Neural crest cell (in vitro differentiated cells): ENCODE data around the gene KLF9. TPM values are rescaled to one million over a fixed set of nuclear protein-coding genes. Genes with fewer than 3 reads are reported as not detected.

ENCODE experiments used
- DNase-seq: peaks from one replicate; pipeline ENCODE4 v3.0.0; 2021; ENCODE audit warnings: low read depth, mixed read lengths, low spot score
- H3K27ac Mint-ChIP-seq: one replicate; pipeline ENCODE4 v1.8.0; 2021; ENCODE audit warnings: mild to moderate bottlenecking, mixed read lengths; ENCODE audit not compliant: unreplicated experiment
- H3K27me3 Mint-ChIP-seq: 2 replicates; pipeline ENCODE4 v1.8.0; 2021; ENCODE audit warnings: low read depth, mild to moderate bottlenecking, mixed read lengths
- H3K36me3 Mint-ChIP-seq: 2 replicates; pipeline ENCODE4 v1.8.0; 2021; ENCODE audit warnings: low read depth, mild to moderate bottlenecking, mixed read lengths
- H3K4me1 Mint-ChIP-seq: 2 replicates; pipeline ENCODE4 v1.8.0; 2021; ENCODE audit warnings: mixed read lengths
- H3K4me3 Mint-ChIP-seq: one replicate; pipeline ENCODE4 v1.8.0; 2021; ENCODE audit warnings: mild to moderate bottlenecking, mixed read lengths
- H3K9me3 Mint-ChIP-seq: 2 replicates; pipeline ENCODE4 v1.8.0; 2021; ENCODE audit warnings: mixed read lengths
- long read RNA-seq: library from polyadenylated mRNA; unstranded; transcript quantifications from one replicate; pipeline ENCODE4 v2.0.0, GENCODE V29; 2020
- total RNA-seq: library from RNA; stranded (reverse); gene quantifications from 2 replicates; pipeline ENCODE4 v1.2.1, GENCODE V29; 2021
- TF ChIP-seq, protein P1 (sequence below): fragments of 200-600 bp; sonication (generic); conservative IDR thresholded peaks from 2 replicates; pipeline ENCODE4 v1.5.0; 2021; ENCODE audit warnings: antibody characterized with exemption, mild to moderate bottlenecking

KLF9 gene
- total RNA-seq = 0.19 and 0.20 TPM in 2 replicates
- long read RNA-seq = 0 reads

DNA sequence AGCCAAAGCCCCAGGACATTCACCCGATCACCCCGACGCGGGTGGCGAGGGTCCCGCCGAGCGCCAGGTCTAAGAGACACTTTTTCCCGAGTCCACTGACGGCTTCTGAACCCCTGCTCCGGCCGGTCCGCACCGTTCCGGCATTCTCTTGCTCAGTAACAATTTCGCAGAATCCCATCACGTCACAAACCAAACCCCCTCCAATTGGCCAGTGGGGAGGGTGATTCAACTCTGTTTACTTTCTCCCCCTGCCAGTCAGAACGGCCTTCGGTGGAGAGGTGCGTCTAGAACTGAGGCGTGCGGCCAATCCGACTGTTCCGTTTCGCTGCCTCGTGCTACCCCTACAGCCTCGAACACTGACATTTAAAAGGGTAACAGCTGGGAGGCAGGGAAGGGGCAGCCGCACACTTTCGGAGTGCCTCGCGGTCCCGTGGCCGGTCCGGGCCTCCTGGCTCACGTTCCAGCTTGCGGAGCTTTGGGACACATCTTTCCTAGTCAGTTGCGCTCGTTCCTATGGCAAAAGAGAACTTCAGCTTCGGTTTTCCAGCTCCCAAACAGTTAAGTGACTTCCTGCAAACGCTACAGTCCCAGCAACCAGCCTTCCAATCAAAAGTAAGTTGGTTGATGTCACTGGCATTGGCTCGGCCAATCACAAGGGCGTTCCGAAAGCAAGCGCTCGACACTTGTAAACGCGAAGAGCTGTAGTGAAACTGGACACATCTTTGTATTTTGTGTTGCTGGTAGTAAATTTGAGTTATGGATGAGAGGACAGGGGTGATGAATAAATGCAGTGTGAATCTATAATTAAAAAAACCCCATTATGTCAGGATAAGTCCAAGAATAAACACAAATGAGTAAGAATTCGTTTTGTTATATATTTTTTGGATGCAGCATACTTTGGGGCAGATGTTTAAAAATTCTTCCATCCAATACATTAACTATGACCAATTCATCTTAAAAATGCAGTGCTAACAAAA lies at the start of gene KLF9:
KLF9 (minus strand) TSS at position 859 of the 977 bp plus-strand sequence. CDS start 1,294 bp downstream, outside the sequence.
- Mint-ChIP-seq H3K36me3 (no peaks in the 10 kb centered on the region), H3K9me3 (no peaks in the 10 kb centered on the region), H3K27ac (peak within 1 kb of the TSS; percentile 64), H3K27me3 (peaks cover 83% of the 10 kb centered on the region), H3K4me3 (peak within 1 kb of the TSS; percentile 86), H3K4me1 (peaks cover 23% of the 10 kb centered on the region)
- peak; percentile 48 for DNase-seq
- TF ChIP-seq, protein P1, sequence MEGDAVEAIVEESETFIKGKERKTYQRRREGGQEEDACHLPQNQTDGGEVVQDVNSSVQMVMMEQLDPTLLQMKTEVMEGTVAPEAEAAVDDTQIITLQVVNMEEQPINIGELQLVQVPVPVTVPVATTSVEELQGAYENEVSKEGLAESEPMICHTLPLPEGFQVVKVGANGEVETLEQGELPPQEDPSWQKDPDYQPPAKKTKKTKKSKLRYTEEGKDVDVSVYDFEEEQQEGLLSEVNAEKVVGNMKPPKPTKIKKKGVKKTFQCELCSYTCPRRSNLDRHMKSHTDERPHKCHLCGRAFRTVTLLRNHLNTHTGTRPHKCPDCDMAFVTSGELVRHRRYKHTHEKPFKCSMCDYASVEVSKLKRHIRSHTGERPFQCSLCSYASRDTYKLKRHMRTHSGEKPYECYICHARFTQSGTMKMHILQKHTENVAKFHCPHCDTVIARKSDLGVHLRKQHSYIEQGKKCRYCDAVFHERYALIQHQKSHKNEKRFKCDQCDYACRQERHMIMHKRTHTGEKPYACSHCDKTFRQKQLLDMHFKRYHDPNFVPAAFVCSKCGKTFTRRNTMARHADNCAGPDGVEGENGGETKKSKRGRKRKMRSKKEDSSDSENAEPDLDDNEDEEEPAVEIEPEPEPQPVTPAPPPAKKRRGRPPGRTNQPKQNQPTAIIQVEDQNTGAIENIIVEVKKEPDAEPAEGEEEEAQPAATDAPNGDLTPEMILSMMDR = no peak

DNA sequence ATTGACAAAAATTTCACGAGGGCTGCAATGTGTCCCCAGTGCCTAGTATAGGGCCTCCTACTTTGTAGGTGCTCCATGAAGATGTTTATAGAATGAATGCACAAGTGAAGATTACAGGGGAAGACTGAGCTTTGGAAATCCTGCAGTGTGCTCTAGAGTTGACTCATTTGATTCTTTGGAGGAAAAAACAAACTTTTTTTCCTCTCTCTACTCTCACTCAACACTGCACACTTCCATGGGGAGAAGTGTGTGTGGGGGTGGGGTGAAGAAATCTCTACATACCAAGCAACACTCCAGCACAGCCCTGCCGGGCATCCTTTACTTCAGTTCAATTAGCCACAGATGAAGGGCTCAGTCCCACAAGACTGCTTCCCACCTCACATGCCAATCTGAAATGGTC lies 49.4 kb upstream of the KLF9 start:
- Mint-ChIP-seq H3K27ac (no peak overlapping the region), H3K4me3 (no peak overlapping the region), H3K27me3 (no peaks in the 10 kb centered on the region), H3K9me3 (no peaks in the 10 kb centered on the region), H3K4me1 (no peaks in the 10 kb centered on the region), H3K36me3 (no peaks in the 10 kb centered on the region)
- DNase-seq = no peak
- TF ChIP-seq, protein P1 = no peak

DNA sequence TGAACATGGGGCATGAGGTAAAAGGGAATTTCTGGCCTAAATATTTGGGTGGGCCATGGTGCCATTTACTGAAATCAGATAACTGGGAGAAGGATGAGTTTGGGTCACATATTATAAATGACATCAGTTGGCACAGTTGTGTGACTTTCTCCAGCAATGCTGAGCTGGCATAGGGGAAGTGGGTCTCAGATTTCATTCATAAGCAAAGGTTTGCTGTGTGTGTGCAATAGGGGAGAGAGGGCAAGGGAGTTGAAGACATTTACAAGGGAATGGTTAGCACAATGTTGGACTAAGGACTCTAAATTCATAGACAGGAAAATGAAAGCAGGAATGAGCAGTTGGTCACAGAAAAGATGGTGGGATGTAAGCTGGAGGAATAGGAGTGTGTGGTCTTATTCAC lies 47.8 kb upstream of the KLF9 start:
- TF ChIP-seq, protein P1 = no peak
- no peak overlapping the region for H3K27ac Mint-ChIP-seq
- no peaks in the 10 kb centered on the region for H3K4me1 Mint-ChIP-seq
- no peaks in the 10 kb centered on the region for H3K36me3 Mint-ChIP-seq
- DNase-seq = no peak
- no peaks in the 10 kb centered on the region for H3K27me3 Mint-ChIP-seq
- H3K4me3 Mint-ChIP-seq = no peak overlapping the region
- H3K9me3 Mint-ChIP-seq = no peaks in the 10 kb centered on the region

DNA sequence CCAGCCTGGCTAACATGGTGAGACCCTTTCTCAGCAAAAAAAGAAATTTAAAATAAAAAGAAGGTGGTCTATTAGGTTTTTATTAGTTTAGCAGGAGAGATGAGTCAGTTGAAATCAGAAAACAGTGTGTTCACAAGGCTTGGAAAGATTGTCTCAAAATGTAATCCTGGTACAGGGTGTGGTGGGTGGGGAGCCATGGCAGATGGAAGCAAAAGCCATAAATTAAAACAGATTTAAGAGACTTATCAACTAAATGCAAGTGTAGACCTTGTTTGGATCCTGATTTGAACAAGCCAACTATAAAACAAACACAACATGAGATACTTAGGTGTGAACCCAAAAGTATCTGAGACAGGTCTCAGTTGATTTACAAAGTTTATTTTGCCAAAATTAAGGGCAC lies 42.8 kb upstream of the KLF9 start:
- H3K36me3 Mint-ChIP-seq = no peaks in the 10 kb centered on the region
- H3K27me3 Mint-ChIP-seq = no peaks in the 10 kb centered on the region
- no peaks in the 10 kb centered on the region for H3K9me3 Mint-ChIP-seq
- TF ChIP-seq, protein P1 = no peak
- no peaks in the 10 kb centered on the region for H3K4me1 Mint-ChIP-seq
- H3K27ac Mint-ChIP-seq = no peak overlapping the region
- DNase-seq = no peak
- no peak overlapping the region for H3K4me3 Mint-ChIP-seq

DNA sequence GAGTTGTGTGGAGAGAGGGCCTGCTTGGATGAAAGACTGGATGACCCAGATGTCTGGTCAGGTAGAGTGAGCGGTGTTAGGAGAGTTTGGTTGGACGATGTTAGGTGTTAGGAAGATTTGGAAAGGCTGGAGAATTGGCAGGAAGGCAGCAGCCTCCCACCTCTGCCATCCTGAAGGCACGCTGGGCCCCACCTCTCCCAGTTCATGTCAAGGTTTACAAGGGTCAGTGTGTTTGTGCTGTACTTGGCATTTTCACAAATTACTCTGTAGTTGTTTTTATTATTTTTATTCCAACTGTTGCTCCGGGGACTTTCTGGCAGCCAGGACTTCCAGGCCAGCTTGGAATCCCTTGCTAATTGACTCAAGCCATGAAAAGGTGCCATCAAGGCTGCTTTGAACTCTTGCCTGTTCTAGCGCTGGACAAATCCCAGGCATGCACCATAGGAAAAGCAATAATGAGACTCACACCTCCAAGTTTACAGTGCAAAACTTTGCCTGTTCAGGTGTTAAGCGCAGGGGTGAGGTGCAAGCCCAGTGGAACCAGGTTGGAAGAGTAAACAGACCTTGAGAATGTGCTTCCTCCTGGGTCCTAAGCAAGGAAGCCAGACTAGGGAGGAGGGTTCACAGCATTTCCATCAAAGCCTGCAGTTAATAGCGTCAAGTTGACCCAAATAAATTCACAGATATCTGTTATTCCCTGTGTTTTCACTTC lies 41.7 kb upstream of the KLF9 start:
- H3K36me3 Mint-ChIP-seq = no peaks in the 10 kb centered on the region
- H3K27ac Mint-ChIP-seq = no peak overlapping the region
- no peak overlapping the region for H3K4me3 Mint-ChIP-seq
- H3K27me3 Mint-ChIP-seq = no peaks in the 10 kb centered on the region
- TF ChIP-seq, protein P1 = no peak
- H3K4me1 Mint-ChIP-seq = no peaks in the 10 kb centered on the region
- no peaks in the 10 kb centered on the region for H3K9me3 Mint-ChIP-seq
- no peak for DNase-seq
